ENCODE measurements around the gene SGSM2. TPM values are rescaled to one million over a fixed set of nuclear protein-coding genes. Genes with fewer than 3 reads are reported as not detected.

SGSM2 gene
- total and polyA plus RNA-seq, 2 of the 13 experiments (the other 11 are each of a cell fraction or from before 2014, with no cell fraction given): 30.4 to 51.3 TPM

GRCh38 chr17:2399572-2400473 lies 62.5 kb downstream of the SGSM2 start (continued):
- TF ChIP-seq ARID3A (IDR thresholded peaks at IDR 0.05; ENCODE audit: low read depth, low read length) (no peak), ZNF501 (CRISPR knock-in tag; IDR thresholded peaks at IDR 0.05) (peak; percentile 56), ZNF709 (CRISPR knock-in tag; IDR thresholded peaks at IDR 0.05) (no peak), ZNF670 (CRISPR knock-in tag; IDR thresholded peaks at IDR 0.05; ENCODE audit: borderline replicate concordance) (no peak), ZNF543 (CRISPR knock-in tag; IDR thresholded peaks at IDR 0.05) (no peak; the same call in 1 of the 2 replicates), KDM4B (CRISPR knock-in tag; IDR thresholded peaks at IDR 0.05) (no peak), BRF2 (CRISPR knock-in tag; IDR thresholded peaks at IDR 0.05) (no peak), ZNF574 (CRISPR knock-in tag; IDR thresholded peaks at IDR 0.05) (peak; percentile 76; the same call in 1 of the 2 replicates), ZNF362 (CRISPR knock-in tag; IDR thresholded peaks at IDR 0.05; ENCODE audit: borderline replicate concordance) (no peak), MED13 (CRISPR knock-in tag; IDR thresholded peaks at IDR 0.05) (no peak), ZNF326 (CRISPR knock-in tag; IDR thresholded peaks at IDR 0.05; ENCODE audit: borderline replicate concordance) (no peak), ZNF432 (CRISPR knock-in tag; IDR thresholded peaks at IDR 0.05; ENCODE audit: borderline replicate concordance) (no peak), BCL3 (CRISPR knock-in tag; IDR thresholded peaks at IDR 0.05) (peak; percentile 71; the same call in 1 of the 2 replicates)

All from HepG2 (cell line).